ENCODE measurements around the gene CNOT4. TPM values are rescaled to one million over a fixed set of nuclear protein-coding genes. Genes with fewer than 3 reads are reported as not detected.

The CNOT4 gene
- total RNA-seq, 4 donors from 2014 or later = 19.2 to 33.4 (median 21.6) TPM

- no peak for TF ChIP-seq CTCF (IDR thresholded peaks at IDR 0.05; ENCODE audit: low read depth)
Observed at GRCh38 chr7:135328526-135328925, 181.4 kb downstream of the CNOT4 start.

DNA sequence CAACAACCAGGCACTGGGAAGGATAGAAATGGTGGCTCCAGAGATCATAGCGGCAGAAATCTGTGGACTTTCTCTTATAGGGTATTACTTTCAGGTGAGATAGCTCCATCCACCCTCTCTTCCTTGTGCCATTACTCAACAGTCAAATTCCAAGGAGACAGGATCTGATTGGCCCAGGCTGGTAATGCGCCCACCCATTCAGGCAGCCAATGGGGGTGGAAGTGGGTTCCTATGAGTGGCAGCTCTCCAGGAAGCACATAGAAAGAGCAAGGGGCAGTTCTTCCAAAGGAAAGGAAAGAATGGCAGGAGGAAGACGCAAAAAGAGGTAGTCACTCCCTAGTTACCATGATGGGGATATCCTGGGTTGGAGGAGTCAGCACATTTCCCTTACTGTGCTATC, 181.8 kb downstream of the CNOT4 start:
- no peak for TF ChIP-seq CTCF (IDR thresholded peaks at IDR 0.05; ENCODE audit: low read depth)

DNA sequence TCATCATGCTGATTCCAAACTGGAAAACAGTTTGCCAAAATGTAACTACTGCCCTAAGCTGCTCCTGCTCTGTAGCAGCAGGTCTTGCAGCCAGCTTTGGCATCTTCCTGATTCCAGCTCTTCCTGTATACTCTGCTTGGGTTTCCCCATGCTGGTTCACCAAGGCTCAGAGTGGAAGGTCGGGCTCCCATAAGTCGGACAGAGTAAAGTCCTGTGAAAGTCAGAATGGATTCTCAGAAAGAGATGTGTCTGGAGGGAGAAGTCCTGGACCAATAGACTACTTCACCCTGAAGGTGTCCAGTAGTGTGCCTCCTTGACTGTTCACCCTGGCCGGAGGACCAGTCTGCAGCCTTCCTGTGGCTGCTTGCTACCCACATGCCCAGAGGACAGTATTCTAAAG, 182.4 kb downstream of the CNOT4 start:
- no peak for TF ChIP-seq CTCF (IDR thresholded peaks at IDR 0.05; ENCODE audit: low read depth)

- no peak for TF ChIP-seq CTCF (IDR thresholded peaks at IDR 0.05; ENCODE audit: low read depth)
Observed at GRCh38 chr7:135326636-135327280, 183.1 kb downstream of the CNOT4 start.

DNA sequence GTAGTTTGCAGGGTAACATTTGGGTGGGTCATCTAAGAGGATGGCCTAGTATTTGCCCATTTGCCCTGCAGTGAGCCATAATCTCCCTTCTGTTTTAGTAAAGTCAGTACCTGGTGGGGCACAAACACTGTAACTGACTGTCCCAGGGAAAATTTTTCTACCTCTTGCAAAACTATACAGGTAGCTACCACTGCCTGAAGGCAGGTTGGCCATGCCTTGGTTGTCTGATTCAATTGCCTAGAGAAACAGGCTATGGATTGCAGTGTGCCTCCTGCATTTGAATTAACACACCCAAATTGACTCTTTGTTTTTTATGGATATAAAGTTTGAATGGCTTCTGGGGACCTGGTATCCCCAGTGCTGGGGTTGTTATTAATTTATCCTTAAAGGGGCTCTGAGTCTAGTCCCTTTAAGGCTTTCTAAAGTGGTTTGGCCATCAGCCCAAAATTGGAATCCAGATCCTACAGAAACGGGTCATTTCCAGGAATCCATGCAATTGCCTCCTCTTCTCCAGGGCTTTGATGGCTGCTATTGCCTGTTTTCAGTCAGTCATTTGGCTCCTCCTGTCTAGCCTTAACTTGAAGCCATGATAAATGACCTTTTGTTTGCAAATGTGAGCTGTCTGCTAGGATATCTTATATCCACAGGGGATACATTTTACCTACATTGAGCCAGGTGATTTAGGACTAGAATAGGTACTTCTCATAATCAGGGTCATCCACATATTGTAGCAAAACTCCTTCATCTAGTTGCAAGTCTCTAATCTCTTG, 187.1 kb downstream of the CNOT4 start:
- no peak for TF ChIP-seq CTCF (IDR thresholded peaks at IDR 0.05; ENCODE audit: low read depth)

DNA sequence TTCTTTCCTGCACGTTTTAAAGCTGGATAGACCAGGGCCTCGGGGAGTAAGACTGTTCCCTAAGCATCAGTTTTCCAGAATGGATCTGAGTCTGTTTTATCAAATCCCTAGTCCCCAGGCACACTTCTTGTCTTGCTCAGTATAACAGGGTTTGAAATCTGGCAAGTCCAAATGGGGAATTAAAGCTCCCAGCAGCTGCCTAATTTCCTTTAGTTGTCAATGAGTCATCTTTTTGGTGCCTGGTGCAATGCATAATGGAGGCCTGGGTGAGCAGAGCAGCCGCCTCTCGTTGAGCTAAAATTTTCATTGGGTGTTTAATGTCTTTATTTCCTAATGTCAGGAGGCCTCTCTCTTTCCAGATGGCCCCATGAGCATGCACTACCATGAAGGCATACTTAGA, 188.3 kb downstream of the CNOT4 start:
- TF ChIP-seq CTCF (IDR thresholded peaks at IDR 0.05; ENCODE audit: low read depth) = no peak

- no peak for TF ChIP-seq CTCF (IDR thresholded peaks at IDR 0.05; ENCODE audit: low read depth)
Observed at GRCh38 chr7:135320268-135320667, 189.6 kb downstream of the CNOT4 start.

Data from subcutaneous adipose tissue (tissue), 4 donors.